ENCODE results near the gene TPCN2. TPM values are rescaled to one million over a fixed set of nuclear protein-coding genes. Genes with fewer than 3 reads are reported as not detected.

The TPCN2 gene
- total and polyA plus RNA-seq, 9 of the 15 experiments (the other 6 are each of a cell fraction or from before 2014, with no cell fraction given): 0.66 to 10.2 (median 4.6) TPM

DNA sequence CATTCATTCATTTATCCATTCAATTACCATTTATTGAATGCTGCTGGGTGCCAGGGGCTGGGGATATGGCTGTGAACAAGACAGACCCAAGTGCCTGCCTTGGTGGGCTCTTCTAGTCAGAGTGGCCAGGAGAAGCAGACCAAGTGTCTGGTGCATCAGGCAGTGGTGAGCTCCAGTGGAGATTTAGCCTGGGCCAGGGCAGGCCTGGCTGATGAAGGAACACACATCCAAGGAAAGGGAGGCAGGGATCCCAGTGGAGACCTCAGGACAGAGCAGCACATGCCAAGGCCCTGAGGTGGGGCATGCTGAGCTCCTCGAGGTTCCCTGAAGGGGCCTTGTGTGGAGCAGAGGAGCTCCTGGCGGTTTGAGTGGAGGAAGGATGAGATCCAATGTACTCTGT, 60.4 kb downstream of the TPCN2 start (continued):
- TF ChIP-seq, protein P1, sequence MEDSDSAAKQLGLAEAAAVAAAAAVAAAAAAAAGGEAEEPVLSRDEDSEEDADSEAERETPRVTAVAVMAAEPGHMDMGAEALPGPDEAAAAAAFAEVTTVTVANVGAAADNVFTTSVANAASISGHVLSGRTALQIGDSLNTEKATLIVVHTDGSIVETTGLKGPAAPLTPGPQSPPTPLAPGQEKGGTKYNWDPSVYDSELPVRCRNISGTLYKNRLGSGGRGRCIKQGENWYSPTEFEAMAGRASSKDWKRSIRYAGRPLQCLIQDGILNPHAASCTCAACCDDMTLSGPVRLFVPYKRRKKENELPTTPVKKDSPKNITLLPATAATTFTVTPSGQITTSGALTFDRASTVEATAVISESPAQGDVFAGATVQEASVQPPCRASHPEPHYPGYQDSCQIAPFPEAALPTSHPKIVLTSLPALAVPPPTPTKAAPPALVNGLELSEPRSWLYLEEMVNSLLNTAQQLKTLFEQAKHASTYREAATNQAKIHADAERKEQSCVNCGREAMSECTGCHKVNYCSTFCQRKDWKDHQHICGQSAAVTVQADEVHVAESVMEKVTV (CRISPR knock-in tag; IDR thresholded peaks at IDR 0.05): no peak
- TF ChIP-seq U2AF2 (optimal IDR thresholded peaks at IDR 0.05; ENCODE audit: low read depth, low read length) (no peak), HNRNPH1 (optimal IDR thresholded peaks at IDR 0.05; ENCODE audit: low read depth, low read length) (no peak), KDM5B (IDR thresholded peaks at IDR 0.05; ENCODE audit: insufficient replicate concordance, low read depth, low read length) (no peak), NBN (IDR thresholded peaks at IDR 0.05; ENCODE audit: low read depth) (no peak), HOMEZ (CRISPR knock-in tag; IDR thresholded peaks at IDR 0.05) (no peak), CC2D1A (IDR thresholded peaks at IDR 0.05) (no peak), CBX3 (IDR thresholded peaks at IDR 0.05; ENCODE audit: borderline replicate concordance in 1 of 2, low read length in 2 of 2) (no peak), KLF1 (tag; IDR thresholded peaks at IDR 0.05) (no peak)
- TF ChIP-seq, protein P2, sequence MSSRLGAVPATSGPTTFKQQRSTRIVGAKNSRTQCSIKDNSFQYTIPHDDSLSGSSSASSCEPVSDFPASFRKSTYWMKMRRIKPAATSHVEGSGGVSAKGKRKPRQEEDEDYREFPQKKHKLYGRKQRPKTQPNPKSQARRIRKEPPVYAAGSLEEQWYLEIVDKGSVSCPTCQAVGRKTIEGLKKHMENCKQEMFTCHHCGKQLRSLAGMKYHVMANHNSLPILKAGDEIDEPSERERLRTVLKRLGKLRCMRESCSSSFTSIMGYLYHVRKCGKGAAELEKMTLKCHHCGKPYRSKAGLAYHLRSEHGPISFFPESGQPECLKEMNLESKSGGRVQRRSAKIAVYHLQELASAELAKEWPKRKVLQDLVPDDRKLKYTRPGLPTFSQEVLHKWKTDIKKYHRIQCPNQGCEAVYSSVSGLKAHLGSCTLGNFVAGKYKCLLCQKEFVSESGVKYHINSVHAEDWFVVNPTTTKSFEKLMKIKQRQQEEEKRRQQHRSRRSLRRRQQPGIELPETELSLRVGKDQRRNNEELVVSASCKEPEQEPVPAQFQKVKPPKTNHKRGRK (tag; IDR thresholded peaks at IDR 0.05): no peak

All from K562 (cell line).